Dendritic cell treated with granulocyte-macrophage colony-stimulating factor and Interleukin-4, amounts not matched to agents 40 ng/mL and 50 ng/mL, for 4 days (primary cell): Measurements from ENCODE around the gene CCDC183.

Experiments used
- H3K27ac Mint-ChIP-seq: one replicate; pipeline ENCODE4 v1.8.0; 2022; ENCODE audit warnings: mild to moderate bottlenecking, mixed read lengths
- H3K27me3 Mint-ChIP-seq: one replicate; pipeline ENCODE4 v1.8.0; 2022; ENCODE audit warnings: mild to moderate bottlenecking, mixed read lengths
- H3K36me3 Mint-ChIP-seq: one replicate; pipeline ENCODE4 v1.8.0; 2022; ENCODE audit warnings: low read depth, mixed read lengths
- H3K4me1 Mint-ChIP-seq: one replicate; pipeline ENCODE4 v1.8.0; 2022; ENCODE audit warnings: low read depth, mixed read lengths
- H3K4me3 Mint-ChIP-seq: one replicate; pipeline ENCODE4 v1.8.0; 2022; ENCODE audit warnings: mild to moderate bottlenecking, moderate library complexity, mixed read lengths
- H3K9me3 Mint-ChIP-seq: one replicate; pipeline ENCODE4 v1.8.0; 2022; ENCODE audit warnings: mixed read lengths
- intact Hi-C: fragments of 100-400 bp; cut with micrococcal nuclease; formaldehyde crosslinking; loops from one replicate; pipeline ENCODE4 v1.15.0; 2022

CCDC183 gene

GRCh38 chr9:136806631-136807201, 10.6 kb downstream of the CCDC183 start:
- H3K4me1 Mint-ChIP-seq, result peaks cover 39% of the 10 kb centered on the region
- H3K36me3 Mint-ChIP-seq, result peaks cover 62% of the 10 kb centered on the region
- H3K9me3 Mint-ChIP-seq, result no peaks in the 10 kb centered on the region
- H3K4me3 Mint-ChIP-seq, result peak overlapping the region; percentile 86
- H3K27ac Mint-ChIP-seq, result peak overlapping the region; percentile 84
- intact Hi-C loops, result loop anchor here (2.0 kb wide), 1 partner anchor 42 kb away; the partner anchor contains the start of gene PHPT1
- peaks cover 18% of the 10 kb centered on the region for H3K27me3 Mint-ChIP-seq

- Mint-ChIP-seq H3K36me3 (peaks cover 68% of the 10 kb centered on the region), H3K4me3 (peak within 1 kb of the TSS; percentile 86), H3K27ac (peak within 1 kb of the TSS; percentile 84), H3K9me3 (no peaks in the 10 kb centered on the region), H3K4me1 (peaks cover 39% of the 10 kb centered on the region), H3K27me3 (peaks cover 10% of the 10 kb centered on the region)
- intact Hi-C loops, result loop anchor here (2.0 kb wide), 1 partner anchor 41 kb away; the partner anchor contains the start of gene PHPT1
Measured at GRCh38 chr9:136807281-136808074, 11.3 kb downstream of the CCDC183 start, which contains the start of gene RABL6. Gene RABL6 (plus strand): TSS chr9:136807948. CDS start chr9:136808197, 249 bp downstream.

- Mint-ChIP-seq H3K27me3 (peaks cover 7% of the 10 kb centered on the region), H3K9me3 (no peaks in the 10 kb centered on the region), H3K36me3 (peaks cover 75% of the 10 kb centered on the region)
Measured at GRCh38 chr9:136808075-136808805, 12.1 kb downstream of the CCDC183 start.

GRCh38 chr9:136808806-136809158, 12.6 kb downstream of the CCDC183 start:
- Mint-ChIP-seq H3K27ac (peak overlapping the region; percentile 84), H3K4me1 (peaks cover 51% of the 10 kb centered on the region), H3K9me3 (no peaks in the 10 kb centered on the region), H3K27me3 (peaks cover 3% of the 10 kb centered on the region), H3K4me3 (peak overlapping the region; percentile 80), H3K36me3 (peaks cover 75% of the 10 kb centered on the region)
- intact Hi-C loops, result loop anchor here (1.0 kb wide), 1 partner anchor 18 kb away; no protein-coding TSS in a partner anchor

More at GRCh38 chr9:136808075-136808805, 12.1 kb downstream of the CCDC183 start:
- peaks cover 46% of the 10 kb centered on the region for H3K4me1 Mint-ChIP-seq
- intact Hi-C loops, result no loop called here
- peak overlapping the region; percentile 84 for H3K27ac Mint-ChIP-seq
- H3K4me3 Mint-ChIP-seq, result peak overlapping the region; percentile 80

GRCh38 chr9:136814725-136815421, 18.7 kb downstream of the CCDC183 start:
- H3K4me3 Mint-ChIP-seq, result no peak overlapping the region

GRCh38 chr9:136815422-136815782, 19.3 kb downstream of the CCDC183 start:
- H3K4me3 Mint-ChIP-seq, result no peak overlapping the region
- H3K9me3 Mint-ChIP-seq, result no peaks in the 10 kb centered on the region
- no peak overlapping the region for H3K27ac Mint-ChIP-seq
- peaks cover 70% of the 10 kb centered on the region for H3K36me3 Mint-ChIP-seq
- H3K4me1 Mint-ChIP-seq, result peaks cover 39% of the 10 kb centered on the region
- intact Hi-C loops, result no loop called here
- peaks cover 2% of the 10 kb centered on the region for H3K27me3 Mint-ChIP-seq

More at GRCh38 chr9:136814725-136815421, 18.7 kb downstream of the CCDC183 start:
- H3K27me3 Mint-ChIP-seq, result peaks cover 2% of the 10 kb centered on the region
- no peak overlapping the region for H3K27ac Mint-ChIP-seq
- peaks cover 75% of the 10 kb centered on the region for H3K36me3 Mint-ChIP-seq
- H3K9me3 Mint-ChIP-seq, result no peaks in the 10 kb centered on the region
- peaks cover 43% of the 10 kb centered on the region for H3K4me1 Mint-ChIP-seq
- intact Hi-C loops, result no loop called here

- peaks cover 66% of the 10 kb centered on the region for H3K36me3 Mint-ChIP-seq
- H3K4me1 Mint-ChIP-seq, result peaks cover 17% of the 10 kb centered on the region
- no peaks in the 10 kb centered on the region for H3K9me3 Mint-ChIP-seq
- H3K27me3 Mint-ChIP-seq, result peaks cover 7% of the 10 kb centered on the region
- intact Hi-C loops, result no loop called here
- H3K27ac Mint-ChIP-seq, result peak overlapping the region; percentile 72
- peak overlapping the region; percentile 85 for H3K4me3 Mint-ChIP-seq
Measured at GRCh38 chr9:136820971-136821825, 25.1 kb downstream of the CCDC183 start.

- Mint-ChIP-seq H3K4me1 (peaks cover 17% of the 10 kb centered on the region), H3K4me3 (no peak overlapping the region), H3K9me3 (no peaks in the 10 kb centered on the region), H3K36me3 (peaks cover 70% of the 10 kb centered on the region), H3K27ac (no peak overlapping the region), H3K27me3 (peaks cover 7% of the 10 kb centered on the region)
- intact Hi-C loops, result no loop called here
Measured at GRCh38 chr9:136821826-136822544, 25.8 kb downstream of the CCDC183 start.

GRCh38 chr9:136823136-136824046, 27.3 kb downstream of the CCDC183 start:
- Mint-ChIP-seq H3K9me3 (no peaks in the 10 kb centered on the region), H3K36me3 (peaks cover 70% of the 10 kb centered on the region), H3K27me3 (peaks cover 7% of the 10 kb centered on the region), H3K4me1 (peaks cover 17% of the 10 kb centered on the region), H3K27ac (no peak overlapping the region), H3K4me3 (no peak overlapping the region)
- intact Hi-C loops, result no loop called here

GRCh38 chr9:136824496-136825225, 28.5 kb downstream of the CCDC183 start:
- Mint-ChIP-seq H3K9me3 (no peaks in the 10 kb centered on the region), H3K27me3 (peaks cover 5% of the 10 kb centered on the region), H3K36me3 (peaks cover 79% of the 10 kb centered on the region), H3K4me3 (no peak overlapping the region), H3K27ac (no peak overlapping the region), H3K4me1 (peaks cover 17% of the 10 kb centered on the region)
- intact Hi-C loops, result no loop called here
